ENCODE measurements around the gene OTX2. TPM values are rescaled to one million over a fixed set of nuclear protein-coding genes. Genes with fewer than 3 reads are reported as not detected.

Gene OTX2
- total and polyA plus RNA-seq, 2 of the 4 experiments (the other 2 are of a cell fraction): not detected

DNA sequence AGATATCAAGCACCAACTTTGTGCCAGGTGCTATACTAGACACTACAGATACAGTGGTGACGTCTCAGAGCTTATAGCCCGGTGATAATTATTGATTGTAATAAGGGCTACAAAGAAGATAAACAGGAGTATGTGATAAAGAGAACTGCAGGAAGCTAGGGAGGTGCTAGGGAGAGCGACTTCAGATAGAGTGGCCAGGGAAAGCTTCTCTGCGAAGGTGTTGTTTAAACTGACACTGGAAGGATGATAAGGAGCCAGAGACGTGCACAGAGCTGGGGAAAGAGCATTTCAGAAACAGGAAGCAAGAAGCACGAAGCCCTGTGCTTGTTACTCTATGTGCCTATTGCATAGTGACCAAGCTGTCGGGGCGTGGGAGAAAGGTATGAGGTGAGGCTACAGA is 48.1 kb upstream of the OTX2 start:
- Histone ChIP-seq H3K36me3 (ENCODE audit: control insufficient read depth, insufficient read depth, low read length) (no peaks in the 10 kb centered on the region), H4K8ac (ENCODE audit: low read depth in 2 of 2, low read length in 2 of 2) (no peak overlapping the region), H2BK5ac (ENCODE audit: low read depth, low read length, poor library complexity, severe bottlenecking) (no peak overlapping the region), H3K79me1 (ENCODE audit: low read depth in 1 of 2, low read length in 2 of 2) (no peaks in the 10 kb centered on the region), H2AK9ac (replicated peaks; ENCODE audit: low read depth, low read length, poor library complexity) (no peak overlapping the region), H3K4me3 (ENCODE audit: insufficient read depth, low read depth, low read length) (no peak overlapping the region), H4K5ac (ENCODE audit: low read depth, low read length) (no peak overlapping the region), H2BK15ac (ENCODE audit: low read depth, low read length) (no peak overlapping the region), H2BK120ac (ENCODE audit: low read depth, low read length) (no peak overlapping the region), H3K4ac (ENCODE audit: low read depth, low read length) (no peak overlapping the region), H3K23ac (ENCODE audit: low read depth, low read length) (no peak overlapping the region), H2AFZ (replicated peaks; ENCODE audit: low read length, poor library complexity) (no peak overlapping the region), H3K9me1 (ENCODE audit: insufficient read depth, low read length) (no peaks in the 10 kb centered on the region), H4K91ac (ENCODE audit: insufficient read depth, low read depth, low read length) (no peak overlapping the region), H3K4me1 (ENCODE audit: control insufficient read depth, insufficient read depth, low read length) (no peaks in the 10 kb centered on the region), H2AK5ac (ENCODE audit: low read depth, low read length) (no peak overlapping the region), H4K20me1 (ENCODE audit: insufficient read depth, low read length) (no peaks in the 10 kb centered on the region), H3K9ac (ENCODE audit: low read depth, low read length) (no peak overlapping the region), H3K27ac (ENCODE audit: insufficient read depth, low read length) (no peak overlapping the region), H3K18ac (ENCODE audit: low read depth, low read length) (no peak overlapping the region), H3K4me2 (ENCODE audit: low read depth, low read length) (no peak overlapping the region), H3K14ac (replicated peaks; ENCODE audit: low read depth, low read length) (no peak overlapping the region), H3K56ac (ENCODE audit: extremely low read depth, insufficient read depth, low read length) (no peak overlapping the region), H2BK20ac (ENCODE audit: low read depth, low read length) (no peak overlapping the region), H3K9me3 (ENCODE audit: control insufficient read depth, insufficient read depth, low read length) (no peaks in the 10 kb centered on the region), H3K27me3 (ENCODE audit: control insufficient read depth, insufficient read depth, low read length) (no peaks in the 10 kb centered on the region)
- intact Hi-C loops (cut with micrococcal nuclease): no loop called here
- no peak for DNase-seq
- no peak for TF ChIP-seq NFE2L2 (IDR thresholded peaks at IDR 0.05; ENCODE audit: low read depth, low read length)
- TF ChIP-seq, protein P1, sequence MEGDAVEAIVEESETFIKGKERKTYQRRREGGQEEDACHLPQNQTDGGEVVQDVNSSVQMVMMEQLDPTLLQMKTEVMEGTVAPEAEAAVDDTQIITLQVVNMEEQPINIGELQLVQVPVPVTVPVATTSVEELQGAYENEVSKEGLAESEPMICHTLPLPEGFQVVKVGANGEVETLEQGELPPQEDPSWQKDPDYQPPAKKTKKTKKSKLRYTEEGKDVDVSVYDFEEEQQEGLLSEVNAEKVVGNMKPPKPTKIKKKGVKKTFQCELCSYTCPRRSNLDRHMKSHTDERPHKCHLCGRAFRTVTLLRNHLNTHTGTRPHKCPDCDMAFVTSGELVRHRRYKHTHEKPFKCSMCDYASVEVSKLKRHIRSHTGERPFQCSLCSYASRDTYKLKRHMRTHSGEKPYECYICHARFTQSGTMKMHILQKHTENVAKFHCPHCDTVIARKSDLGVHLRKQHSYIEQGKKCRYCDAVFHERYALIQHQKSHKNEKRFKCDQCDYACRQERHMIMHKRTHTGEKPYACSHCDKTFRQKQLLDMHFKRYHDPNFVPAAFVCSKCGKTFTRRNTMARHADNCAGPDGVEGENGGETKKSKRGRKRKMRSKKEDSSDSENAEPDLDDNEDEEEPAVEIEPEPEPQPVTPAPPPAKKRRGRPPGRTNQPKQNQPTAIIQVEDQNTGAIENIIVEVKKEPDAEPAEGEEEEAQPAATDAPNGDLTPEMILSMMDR (conservative IDR thresholded peaks at IDR 0.05; ENCODE audit: low read depth, low read length): no peak
- TF ChIP-seq, protein P2, sequence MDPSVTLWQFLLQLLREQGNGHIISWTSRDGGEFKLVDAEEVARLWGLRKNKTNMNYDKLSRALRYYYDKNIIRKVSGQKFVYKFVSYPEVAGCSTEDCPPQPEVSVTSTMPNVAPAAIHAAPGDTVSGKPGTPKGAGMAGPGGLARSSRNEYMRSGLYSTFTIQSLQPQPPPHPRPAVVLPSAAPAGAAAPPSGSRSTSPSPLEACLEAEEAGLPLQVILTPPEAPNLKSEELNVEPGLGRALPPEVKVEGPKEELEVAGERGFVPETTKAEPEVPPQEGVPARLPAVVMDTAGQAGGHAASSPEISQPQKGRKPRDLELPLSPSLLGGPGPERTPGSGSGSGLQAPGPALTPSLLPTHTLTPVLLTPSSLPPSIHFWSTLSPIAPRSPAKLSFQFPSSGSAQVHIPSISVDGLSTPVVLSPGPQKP (IDR thresholded peaks at IDR 0.05; ENCODE audit: borderline replicate concordance, low read depth, low read length): no peak
- no peak for TF ChIP-seq MXI1 (IDR thresholded peaks at IDR 0.05; ENCODE audit: borderline replicate concordance, low read depth, low read length)
- TF ChIP-seq MAFK (IDR thresholded peaks at IDR 0.05; ENCODE audit: low read depth, low read length): no peak
- no peak for TF ChIP-seq FOS (IDR thresholded peaks at IDR 0.05; ENCODE audit: low read depth, low read length)
- no peak for TF ChIP-seq RAD21 (IDR thresholded peaks at IDR 0.05; ENCODE audit: low read length)
- TF ChIP-seq BHLHE40 (IDR thresholded peaks at IDR 0.05; ENCODE audit: low read depth, low read length): no peak
- TF ChIP-seq USF2 (IDR thresholded peaks at IDR 0.05; ENCODE audit: low read depth, low read length): no peak
- TF ChIP-seq MAZ (IDR thresholded peaks at IDR 0.05; ENCODE audit: borderline replicate concordance, low read depth, low read length): no peak
- no peak for TF ChIP-seq RCOR1 (IDR thresholded peaks at IDR 0.05; ENCODE audit: insufficient replicate concordance, low read length)
- dilution Hi-C loops (cut with HindIII; ENCODE audit: low sequenced_read_pairs, unreplicated experiment): no loop called here
- no peak for ATAC-seq (ENCODE audit: low read depth)
- ChIA-PET CTCF (no interaction called here), POLR2A (ENCODE audit: unreplicated experiment) (no interaction called here)
- in situ Hi-C loops (cut with MboI; ENCODE audit: low sequenced_read_pairs): no loop called here
- no TSS peak for BruUV-seq (replicated peaks)
- WGBS, 2 experiments (ENCODE audit: extremely low coverage in 2 of 2, insufficient read length in 1 of 2): 0% methylated on average over 2 of the region's 8 CpGs; no CpG with 5 or more reads in 1 of the 2 experiments

All from IMR-90 (cell line).